ENCODE results near the gene DSCAM. TPM values are rescaled to one million over a fixed set of nuclear protein-coding genes. Genes with fewer than 3 reads are reported as not detected.

DSCAM gene
- total RNA-seq, 1 donor from 2014 or later, result not detected

DNA sequence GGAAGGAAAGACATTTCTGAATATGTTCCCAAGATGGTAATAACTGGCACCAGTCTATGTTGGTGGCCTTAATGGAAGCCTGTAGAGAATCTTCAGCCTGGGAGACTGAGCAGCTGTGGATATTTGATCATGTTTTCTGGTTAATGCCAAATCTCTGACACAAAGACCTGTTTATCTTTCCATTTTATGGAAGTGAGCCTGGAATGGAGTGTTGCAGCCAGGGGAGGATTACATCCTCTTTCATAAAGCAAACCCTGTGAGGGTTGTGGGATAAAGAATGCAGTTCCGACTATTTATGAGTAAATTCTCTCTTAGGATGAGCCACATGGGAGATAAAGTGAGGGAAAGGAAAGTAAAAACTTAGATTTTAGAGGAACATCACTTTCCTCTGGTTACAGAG, 835.6 kb downstream of the DSCAM start:
- Histone ChIP-seq H2AFZ (replicated peaks) (no peak overlapping the region), H3K4me1 (peaks cover 9% of the 10 kb centered on the region), H3K4me2 (no peak overlapping the region), H4K20me1 (ENCODE audit: low read depth) (no peaks in the 10 kb centered on the region), H3K27ac (no peak overlapping the region), H3K36me3 (no peaks in the 10 kb centered on the region), H3K27me3 (no peaks in the 10 kb centered on the region), H3K79me2 (ENCODE audit: low read depth) (no peaks in the 10 kb centered on the region), H3K9ac (no peak overlapping the region), H3K4me3 (no peak overlapping the region), H3K9me3 (ENCODE audit: low read depth) (no peaks in the 10 kb centered on the region), H3F3A (ENCODE audit: low read depth) (no peaks in the 10 kb centered on the region)
- Mint-ChIP-seq H3K4me1 (no peaks in the 10 kb centered on the region), H3K27me3 (ENCODE audit: insufficient read depth, low read depth) (peaks cover 3% of the 10 kb centered on the region), H3K27ac (no peak overlapping the region), H3K36me3 (no peaks in the 10 kb centered on the region), H3K4me3 (no peak overlapping the region), H3K9me3 (peaks cover 2% of the 10 kb centered on the region)
- TF ChIP-seq, protein P1, sequence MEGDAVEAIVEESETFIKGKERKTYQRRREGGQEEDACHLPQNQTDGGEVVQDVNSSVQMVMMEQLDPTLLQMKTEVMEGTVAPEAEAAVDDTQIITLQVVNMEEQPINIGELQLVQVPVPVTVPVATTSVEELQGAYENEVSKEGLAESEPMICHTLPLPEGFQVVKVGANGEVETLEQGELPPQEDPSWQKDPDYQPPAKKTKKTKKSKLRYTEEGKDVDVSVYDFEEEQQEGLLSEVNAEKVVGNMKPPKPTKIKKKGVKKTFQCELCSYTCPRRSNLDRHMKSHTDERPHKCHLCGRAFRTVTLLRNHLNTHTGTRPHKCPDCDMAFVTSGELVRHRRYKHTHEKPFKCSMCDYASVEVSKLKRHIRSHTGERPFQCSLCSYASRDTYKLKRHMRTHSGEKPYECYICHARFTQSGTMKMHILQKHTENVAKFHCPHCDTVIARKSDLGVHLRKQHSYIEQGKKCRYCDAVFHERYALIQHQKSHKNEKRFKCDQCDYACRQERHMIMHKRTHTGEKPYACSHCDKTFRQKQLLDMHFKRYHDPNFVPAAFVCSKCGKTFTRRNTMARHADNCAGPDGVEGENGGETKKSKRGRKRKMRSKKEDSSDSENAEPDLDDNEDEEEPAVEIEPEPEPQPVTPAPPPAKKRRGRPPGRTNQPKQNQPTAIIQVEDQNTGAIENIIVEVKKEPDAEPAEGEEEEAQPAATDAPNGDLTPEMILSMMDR (IDR thresholded peaks at IDR 0.05), result no peak
- TF ChIP-seq EZH2phosphoT487 (IDR thresholded peaks at IDR 0.05) (no peak), EZH2 (IDR thresholded peaks at IDR 0.05) (no peak)
- no peak for DNase-seq (ENCODE audit: low spot score)

DNA sequence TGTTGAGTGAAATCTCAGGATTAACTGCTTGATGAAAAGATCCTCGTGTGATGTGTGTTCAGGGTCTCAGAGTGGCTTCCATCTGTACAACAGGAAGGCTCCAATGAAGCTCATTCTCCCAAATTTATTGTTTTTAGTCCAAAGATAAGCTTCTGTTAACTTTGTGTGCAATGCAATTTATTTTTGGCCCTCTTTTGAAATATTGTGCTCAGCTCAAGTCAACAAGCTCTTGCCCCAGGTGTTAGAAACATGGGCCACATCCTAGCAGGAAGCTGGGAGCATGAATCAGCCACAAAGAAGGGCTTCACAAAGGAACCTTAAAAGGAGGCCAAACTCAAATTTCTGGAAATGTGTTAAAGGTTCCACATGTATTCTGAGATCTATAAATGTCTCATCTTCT, 844.0 kb downstream of the DSCAM start:
- Mint-ChIP-seq H3K9me3 (peaks cover 9% of the 10 kb centered on the region), H3K27me3 (ENCODE audit: insufficient read depth, low read depth) (peaks cover 3% of the 10 kb centered on the region), H3K4me3 (no peak overlapping the region), H3K27ac (no peak overlapping the region), H3K36me3 (no peaks in the 10 kb centered on the region), H3K4me1 (peaks cover 3% of the 10 kb centered on the region)
- Histone ChIP-seq H3K9me3 (ENCODE audit: low read depth) (no peaks in the 10 kb centered on the region), H3K4me3 (no peak overlapping the region), H3F3A (ENCODE audit: low read depth) (no peaks in the 10 kb centered on the region), H3K36me3 (no peaks in the 10 kb centered on the region), H3K4me1 (peaks cover 12% of the 10 kb centered on the region), H3K79me2 (ENCODE audit: low read depth) (no peaks in the 10 kb centered on the region), H3K27ac (no peak overlapping the region), H3K27me3 (no peaks in the 10 kb centered on the region), H3K4me2 (peak overlapping the region; percentile 26), H4K20me1 (ENCODE audit: low read depth) (no peaks in the 10 kb centered on the region), H3K9ac (no peak overlapping the region), H2AFZ (replicated peaks) (no peak overlapping the region)
- DNase-seq (ENCODE audit: low spot score), result no peak
- TF ChIP-seq, protein P1 (IDR thresholded peaks at IDR 0.05), result no peak
- TF ChIP-seq EZH2phosphoT487 (IDR thresholded peaks at IDR 0.05), result no peak
- TF ChIP-seq EZH2 (IDR thresholded peaks at IDR 0.05), result no peak

DNA sequence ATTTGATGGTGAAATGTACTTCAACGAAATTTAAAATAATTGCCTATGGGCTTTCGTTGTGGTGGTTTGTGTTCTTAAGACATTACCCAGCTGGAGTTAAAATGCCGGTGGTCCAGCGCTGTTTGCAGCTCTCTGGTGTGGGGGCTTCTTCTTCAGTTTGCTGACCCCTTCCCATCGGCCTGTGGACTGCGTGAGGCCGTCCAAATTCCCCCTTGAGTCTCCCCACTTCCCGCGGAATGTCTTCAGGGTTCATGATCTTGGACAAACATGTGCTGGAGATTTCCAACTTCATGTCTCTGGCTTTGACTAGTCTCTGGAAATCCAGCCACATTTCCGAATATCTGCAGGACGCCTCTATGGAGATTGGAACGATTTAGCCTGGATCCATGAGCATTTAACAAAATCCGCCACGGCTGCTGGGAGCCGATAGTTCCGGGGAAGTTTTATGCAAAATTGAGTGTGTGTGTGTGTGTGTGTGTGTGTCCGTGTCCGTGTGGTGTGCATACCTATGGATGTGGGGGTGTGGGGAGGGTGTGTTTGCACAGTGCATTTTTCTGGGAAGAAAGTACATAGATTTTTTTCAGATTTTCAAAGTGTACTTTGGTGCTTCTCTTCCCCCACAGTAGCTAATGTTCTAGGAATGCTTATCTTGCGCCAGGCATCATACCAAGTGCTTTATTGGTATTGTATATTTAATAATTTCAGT, 862.5 kb downstream of the DSCAM start:
- H3K27ac ChIP-seq, result no peak overlapping the region
- H3K9ac ChIP-seq, result no peak overlapping the region
- Mint-ChIP-seq H3K36me3 (no peaks in the 10 kb centered on the region), H3K4me1 (no peaks in the 10 kb centered on the region), H3K27ac (no peak overlapping the region), H3K4me3 (no peak overlapping the region), H3K27me3 (ENCODE audit: insufficient read depth, low read depth) (no peaks in the 10 kb centered on the region), H3K9me3 (peaks cover 3% of the 10 kb centered on the region)
- no peak overlapping the region for H2AFZ ChIP-seq (replicated peaks)
- no peak overlapping the region for H3K4me2 ChIP-seq
- no peaks in the 10 kb centered on the region for H3K4me1 ChIP-seq
- TF ChIP-seq EZH2phosphoT487 (IDR thresholded peaks at IDR 0.05), result no peak
- TF ChIP-seq, protein P1 (IDR thresholded peaks at IDR 0.05), result no peak
- TF ChIP-seq EZH2 (IDR thresholded peaks at IDR 0.05), result no peak
- H3K27me3 ChIP-seq, result no peaks in the 10 kb centered on the region
- no peaks in the 10 kb centered on the region for H3K9me3 ChIP-seq (ENCODE audit: low read depth)
- no peaks in the 10 kb centered on the region for H4K20me1 ChIP-seq (ENCODE audit: low read depth)
- no peaks in the 10 kb centered on the region for H3F3A ChIP-seq (ENCODE audit: low read depth)
- DNase-seq (ENCODE audit: low spot score), result no peak
- H3K36me3 ChIP-seq, result no peaks in the 10 kb centered on the region
- no peak overlapping the region for H3K4me3 ChIP-seq
- no peaks in the 10 kb centered on the region for H3K79me2 ChIP-seq (ENCODE audit: low read depth)
